Spleen (tissue), 11 donors: Measurements from ENCODE around the gene CACNA1C. TPM values are rescaled to one million over a fixed set of nuclear protein-coding genes. Genes with fewer than 3 reads are reported as not detected.

Experiments
- DNase-seq: peaks from one replicate; pipeline ENCODE4 v3.0.0-alpha.2; 2020
- H3K27ac ChIP-seq, 8 donors: fragments of 200-600 bp; sonication (generic) in 7 of 8; 1 replicate in 4 of 8; 2 replicates in 4 of 8; pipeline versions ENCODE4 v1.5.0 to v1.8.0; 2016 to 2021; ENCODE audit warnings: inconsistent platforms in 4 of 8, mild to moderate bottlenecking in 4 of 8, moderate library complexity in 1 of 8
- H3K27me3 ChIP-seq, 7 donors: fragments of 200-600 bp; sonication (generic) in 6 of 7; replicated peaks in 1 of 7; 1 replicate in 4 of 7; 2 replicates in 3 of 7; pipeline versions ENCODE4 v1.5.0 to v1.8.0; 2016 to 2021; ENCODE audit warnings: inconsistent platforms in 3 of 7, mild to moderate bottlenecking in 1 of 7
- H3K36me3 ChIP-seq, 6 donors: fragments of 200-600 bp; sonication (generic) in 5 of 6; 1 replicate in 4 of 6; 2 replicates in 2 of 6; pipeline versions ENCODE4 v1.5.0 to v1.8.0; 2016 to 2021; ENCODE audit warnings: inconsistent platforms in 2 of 6
- H3K4me1 ChIP-seq, 6 donors: fragments of 200-600 bp; sonication (generic) in 5 of 6; 1 replicate in 3 of 6; 2 replicates in 3 of 6; pipeline versions ENCODE4 v1.5.0 to v1.8.0; 2016 to 2021; ENCODE audit warnings: inconsistent platforms in 3 of 6
- H3K4me3 ChIP-seq, 8 donors: fragments of 200-600 bp; sonication (generic) in 7 of 8; 1 replicate in 4 of 8; 2 replicates in 4 of 8; pipeline versions ENCODE4 v1.5.0 to v1.8.0; 2016 to 2021; ENCODE audit warnings: inconsistent platforms in 4 of 8, mild to moderate bottlenecking in 4 of 8, moderate library complexity in 2 of 8
- H3K9me3 ChIP-seq, 8 donors: fragments of 200-600 bp; sonication (generic) in 7 of 8; 1 replicate in 4 of 8; 2 replicates in 4 of 8; pipeline versions ENCODE4 v1.5.0 to v1.8.0; 2016 to 2021; ENCODE audit warnings: inconsistent platforms in 4 of 8
- POLR2A ChIP-seq, 3 donors: fragments of 450-650 bp; IDR thresholded peaks; one replicate each; pipeline ENCODE4 v1.5.1; 2017; ENCODE audit warnings: antibody characterized with exemption in 3 of 3, mild to moderate bottlenecking in 1 of 3
- POLR2AphosphoS5 ChIP-seq, 3 donors: sonication (generic); formaldehyde crosslinking; IDR thresholded peaks; one replicate each; pipeline ENCODE4 v1.5.1; 2017; ENCODE audit warnings: antibody characterized with exemption in 3 of 3
- WGBS, 5 donors: extraction: QIAGEN DNeasy Blood & Tissue Kit in 3 of 5; methylation state at CpG; one replicate each; pipeline versions ENCODE4 v1.1.5 to v1.1.7; 2013 to 2018; 5-methylcytosine and 5-hydroxymethylcytosine counted together
- intact Hi-C: fragments of 100-400 bp; cut with DNase I; formaldehyde crosslinking; loops from one replicate; pipeline ENCODE4 v1.15.0; 2023; ENCODE audit warnings: low total_unique reads
- polyA plus RNA-seq, 3 donors: library from polyadenylated mRNA; stranded (reverse); fragments of 200-250 nt; gene quantifications; one replicate each; pipeline ENCODE4 v1.2.1, GENCODE V29; 2013
- total RNA-seq, 7 donors: library from RNA; depleted of rRNA in 3 of 7; stranded (reverse); fragments of >200 nt in 3 of 7; fragmentation: NEBNext Ultra II Directional in 4 of 7; extraction: Animal tissue kit (Norgen Biotek cat#: 25700) in 4 of 7; gene quantifications; one replicate each; pipeline versions ENCODE4 v1.1.0 to v1.2.1, GENCODE V29; 2016 to 2021
- TF ChIP-seq, protein P1 (sequence below), 11 experiments: fragments of 200-600 bp in 7 of 11; fragments of 450-650 bp in 4 of 11; sonication (generic) in 4 of 11; IDR thresholded peaks in 8 of 11; conservative IDR thresholded peaks in 3 of 11; 1 replicate in 7 of 11; 2 replicates in 4 of 11; pipeline versions ENCODE4 v1.4.0 to v1.8.0; 2016 to 2021; ENCODE audit warnings: antibody characterized with exemption in 11 of 11, inconsistent platforms in 4 of 11, mild to moderate bottlenecking in 1 of 11
- donor health status: healthy with polysubstance abuse.
- donor health status: DM: no; HTN: no; CAD: no; lungs with moderate emphysema.
- donor health status: DM: no; HTN: no; CAD: no.
- donor health status: Bipolar disorder and iron deficiency.
- donor health status: healthy.
- donor health status: DM: no; HTN: no; CAD: no.
- donor health status: DM: yes; HTN: yes; CAD: no.

The CACNA1C gene
- total and polyA plus RNA-seq, 10 donors = 0.67 to 27.6 (median 18.4) TPM

- H3K36me3 ChIP-seq = peaks cover 0 to 31% (median 6%) of the 10 kb centered on the region in 6 donors
- peaks cover 0 to 27% (median 16%) of the 10 kb centered on the region in 8 donors for H3K9me3 ChIP-seq
- TF ChIP-seq POLR2AphosphoS5 (IDR thresholded peaks at IDR 0.05) = no peak
- TF ChIP-seq, protein P1, sequence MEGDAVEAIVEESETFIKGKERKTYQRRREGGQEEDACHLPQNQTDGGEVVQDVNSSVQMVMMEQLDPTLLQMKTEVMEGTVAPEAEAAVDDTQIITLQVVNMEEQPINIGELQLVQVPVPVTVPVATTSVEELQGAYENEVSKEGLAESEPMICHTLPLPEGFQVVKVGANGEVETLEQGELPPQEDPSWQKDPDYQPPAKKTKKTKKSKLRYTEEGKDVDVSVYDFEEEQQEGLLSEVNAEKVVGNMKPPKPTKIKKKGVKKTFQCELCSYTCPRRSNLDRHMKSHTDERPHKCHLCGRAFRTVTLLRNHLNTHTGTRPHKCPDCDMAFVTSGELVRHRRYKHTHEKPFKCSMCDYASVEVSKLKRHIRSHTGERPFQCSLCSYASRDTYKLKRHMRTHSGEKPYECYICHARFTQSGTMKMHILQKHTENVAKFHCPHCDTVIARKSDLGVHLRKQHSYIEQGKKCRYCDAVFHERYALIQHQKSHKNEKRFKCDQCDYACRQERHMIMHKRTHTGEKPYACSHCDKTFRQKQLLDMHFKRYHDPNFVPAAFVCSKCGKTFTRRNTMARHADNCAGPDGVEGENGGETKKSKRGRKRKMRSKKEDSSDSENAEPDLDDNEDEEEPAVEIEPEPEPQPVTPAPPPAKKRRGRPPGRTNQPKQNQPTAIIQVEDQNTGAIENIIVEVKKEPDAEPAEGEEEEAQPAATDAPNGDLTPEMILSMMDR (IDR thresholded peaks at IDR 0.05 in 8 of 11, conservative IDR thresholded peaks at IDR 0.05 in 3 of 11) = no peak
- no peak for TF ChIP-seq POLR2A (IDR thresholded peaks at IDR 0.05)
- H3K4me3 ChIP-seq = no peak overlapping the region
- intact Hi-C loops = loop anchor here (10.0 kb wide), 1 partner anchor 535 kb away; the partner anchor contains the start of gene CACNA1C
- H3K27ac ChIP-seq = no peak overlapping the region
- 91 to 97% (median 92%) methylated on average over 11 of the region's 11 CpGs for WGBS, 5 donors
- peaks cover 0 to 23% (median 0%) of the 10 kb centered on the region in 7 donors for H3K27me3 ChIP-seq
- H3K4me1 ChIP-seq = peaks cover 0 to 5% (median 0%) of the 10 kb centered on the region in 6 donors
- DNase-seq = no peak
These were observed 536.6 kb downstream of the CACNA1C start for GRCh38 chr12:2589381-2589780.

GRCh38 chr12:2593045-2593444, 540.3 kb downstream of the CACNA1C start:
- Histone ChIP-seq H3K4me3 (no peak overlapping the region), H3K36me3 (peaks cover 0 to 62% (median 10%) of the 10 kb centered on the region in 6 donors), H3K27me3 (peaks cover 0 to 2% (median 0%) of the 10 kb centered on the region in 7 donors), H3K9me3 (peaks cover 0 to 38% (median 23%) of the 10 kb centered on the region in 8 donors), H3K27ac (no peak overlapping the region), H3K4me1 (no peaks in the 10 kb centered on the region)
- intact Hi-C loops = no loop called here
- 81 to 100% (median 95%) methylated on average over 5 of the region's 5 CpGs for WGBS, 5 donors
- TF ChIP-seq, protein P1 (IDR thresholded peaks at IDR 0.05 in 8 of 11, conservative IDR thresholded peaks at IDR 0.05 in 3 of 11) = no peak
- no peak for TF ChIP-seq POLR2A (IDR thresholded peaks at IDR 0.05)
- no peak for TF ChIP-seq POLR2AphosphoS5 (IDR thresholded peaks at IDR 0.05)
- no peak for DNase-seq

DNA sequence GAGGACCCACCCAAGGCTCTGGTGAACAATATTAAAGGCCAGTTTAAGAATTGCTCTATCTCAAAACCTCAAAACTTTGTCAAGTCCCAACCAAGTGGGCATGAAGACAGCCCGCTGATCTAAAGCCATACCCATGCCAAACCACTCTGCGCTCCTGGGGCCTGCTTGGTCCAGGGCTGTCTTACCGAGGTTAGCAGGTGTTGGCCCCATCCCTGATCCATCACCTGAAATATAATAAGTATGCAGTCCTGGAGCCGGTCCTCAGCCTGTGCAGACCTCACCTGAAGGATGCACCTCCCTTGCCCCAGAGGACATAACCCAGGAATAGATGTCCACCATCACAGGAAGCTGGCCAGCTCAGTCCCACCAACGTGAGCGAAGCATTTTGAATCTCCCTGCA, 543.7 kb downstream of the CACNA1C start:
- whole genome bisulfite sequencing, 5 donors = 82 to 95% (median 90%) methylated on average over 5 to 6 of the region's 6 CpGs
- Histone ChIP-seq H3K27ac (no peak overlapping the region), H3K4me3 (no peak overlapping the region), H3K4me1 (no peaks in the 10 kb centered on the region), H3K36me3 (peaks cover 0 to 56% (median 10%) of the 10 kb centered on the region in 6 donors), H3K9me3 (peaks cover 0 to 37% (median 23%) of the 10 kb centered on the region in 8 donors), H3K27me3 (no peaks in the 10 kb centered on the region)
- no peak for DNase-seq
- TF ChIP-seq POLR2AphosphoS5 (IDR thresholded peaks at IDR 0.05) (no peak), POLR2A (IDR thresholded peaks at IDR 0.05) (no peak)
- TF ChIP-seq, protein P1 (IDR thresholded peaks at IDR 0.05 in 8 of 11, conservative IDR thresholded peaks at IDR 0.05 in 3 of 11) = no peak
- intact Hi-C loops = no loop called here

DNA sequence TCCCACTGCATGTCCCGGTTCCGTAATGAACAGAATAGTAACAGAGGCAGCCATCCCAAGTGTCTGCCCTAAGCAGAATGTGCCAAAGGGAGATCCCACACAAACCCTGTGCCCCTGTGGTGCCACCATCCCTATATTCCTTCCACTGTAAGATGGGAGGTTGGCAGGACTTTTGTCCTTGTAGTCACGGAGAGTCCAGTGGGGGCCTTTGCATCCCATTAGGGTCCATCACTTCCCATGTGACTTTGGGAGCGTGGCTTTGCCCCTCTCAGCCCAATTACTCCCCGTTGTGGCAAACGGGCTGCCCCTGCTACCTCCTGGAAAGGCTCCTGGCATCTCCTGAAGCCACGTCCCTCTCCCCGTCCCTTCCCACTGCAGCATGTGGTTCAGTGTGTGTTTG, 552.5 kb downstream of the CACNA1C start:
- no peak for DNase-seq
- no peak overlapping the region for H3K4me3 ChIP-seq
- TF ChIP-seq, protein P1 (IDR thresholded peaks at IDR 0.05 in 8 of 11, conservative IDR thresholded peaks at IDR 0.05 in 3 of 11) = no peak
- TF ChIP-seq POLR2A (IDR thresholded peaks at IDR 0.05) (no peak), POLR2AphosphoS5 (IDR thresholded peaks at IDR 0.05) (no peak)
- H3K36me3 ChIP-seq = peaks cover 0 to 15% (median 0%) of the 10 kb centered on the region in 6 donors
- 77 to 96% (median 87%) methylated on average over 4 to 8 of the region's 8 CpGs for WGBS, 5 donors
- H3K27me3 ChIP-seq = peaks cover 0 to 11% (median 0%) of the 10 kb centered on the region in 7 donors
- H3K9me3 ChIP-seq = no peaks in the 10 kb centered on the region
- H3K4me1 ChIP-seq = no peaks in the 10 kb centered on the region
- intact Hi-C loops = no loop called here
- H3K27ac ChIP-seq = no peak overlapping the region
